GM18511 (cell line): Measurements from ENCODE around the gene C7orf57.
"Not testable (repeated sequence)": the region's sequence is repeated elsewhere in the genome, so short reads cannot be mapped to it uniquely, and the experiment has no call there.

ENCODE experiments used
- ATAC-seq: cut with Tn5 transposase; IDR thresholded peaks from one replicate; pipeline ENCODE4 v1.9.1; 2021; ENCODE audit warnings: mild to moderate bottlenecking, moderate library complexity; ENCODE audit not compliant: unreplicated experiment

Gene C7orf57

GRCh38 chr7:48033922-48034321 is 1.4 kb upstream of the C7orf57 start:
- no peak for ATAC-seq

GRCh38 chr7:48035967-48036478 is 680 bp downstream of the C7orf57 start:
- no peak for ATAC-seq

- no peak for ATAC-seq
Observed at GRCh38 chr7:48038815-48039506, 3.6 kb downstream of the C7orf57 start.

- ATAC-seq = no peak
Observed at GRCh38 chr7:48040944-48041652, 5.8 kb downstream of the C7orf57 start.

GRCh38 chr7:48041653-48041970 is 6.3 kb downstream of the C7orf57 start:
- ATAC-seq = no peak

GRCh38 chr7:48042216-48042615 is 6.9 kb downstream of the C7orf57 start:
- no peak for ATAC-seq

GRCh38 chr7:48042636-48043035 is 7.3 kb downstream of the C7orf57 start:
- no peak for ATAC-seq

- no peak for ATAC-seq
Observed at GRCh38 chr7:48045195-48045765, 9.9 kb downstream of the C7orf57 start.

GRCh38 chr7:48046458-48046857 is 11.1 kb downstream of the C7orf57 start:
- ATAC-seq = no peak

- ATAC-seq = no peak
Observed at GRCh38 chr7:48048113-48048512, 12.8 kb downstream of the C7orf57 start.

GRCh38 chr7:48049850-48050249 is 14.5 kb downstream of the C7orf57 start:
- no peak for ATAC-seq

GRCh38 chr7:48052748-48053147 is 17.4 kb downstream of the C7orf57 start:
- ATAC-seq = peak; percentile 91

- ATAC-seq = no peak
Observed at GRCh38 chr7:48053736-48054135, 18.4 kb downstream of the C7orf57 start.

GRCh38 chr7:48058990-48059389 is 23.6 kb downstream of the C7orf57 start:
- ATAC-seq = no peak

- no peak for ATAC-seq
Observed at GRCh38 chr7:48059706-48060105, 24.4 kb downstream of the C7orf57 start.

GRCh38 chr7:48063985-48064384 is 28.6 kb downstream of the C7orf57 start:
- ATAC-seq = no peak

GRCh38 chr7:48067475-48067874 is 32.1 kb downstream of the C7orf57 start:
- ATAC-seq = no peak

GRCh38 chr7:48074204-48074654 is 38.9 kb downstream of the C7orf57 start:
- no peak for ATAC-seq

- no peak for ATAC-seq
Observed at GRCh38 chr7:48077423-48077822, 42.1 kb downstream of the C7orf57 start.

- ATAC-seq = no peak
Observed at GRCh38 chr7:48078470-48078869, 43.1 kb downstream of the C7orf57 start.

- not testable (repeated sequence) for ATAC-seq
Observed at GRCh38 chr7:48082378-48082777, 47.0 kb downstream of the C7orf57 start.
